ENCODE results near the gene TRIM39. TPM values are rescaled to one million over a fixed set of nuclear protein-coding genes. Genes with fewer than 3 reads are reported as not detected.

The TRIM39 gene
- total RNA-seq, 1 donor from 2014 or later: 13.7 TPM

DNA sequence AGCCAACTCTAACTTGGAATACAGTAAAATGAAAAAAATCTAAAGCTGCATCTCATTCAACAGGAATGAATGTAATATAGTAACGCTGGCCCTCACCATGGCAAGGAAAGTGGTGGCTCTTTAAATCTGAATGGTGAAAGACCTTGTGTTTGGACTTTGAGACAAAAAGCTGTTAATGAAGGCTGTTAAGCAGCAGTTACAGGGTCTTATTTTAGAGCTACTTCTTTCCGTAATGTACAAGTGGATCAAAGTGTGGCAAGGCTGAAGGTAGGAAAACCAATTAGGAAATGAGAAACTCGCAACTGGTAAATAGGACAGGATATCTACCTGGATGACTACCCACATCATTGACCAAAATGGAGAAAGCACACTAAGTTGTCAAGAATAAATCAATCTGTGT, 11.6 kb upstream of the TRIM39 start:
- Mint-ChIP-seq H3K4me3 (ENCODE audit: unreplicated experiment) (no peak overlapping the region), H3K4me1 (ENCODE audit: low read depth) (peaks cover 16% of the 10 kb centered on the region), H3K36me3 (ENCODE audit: low read depth) (peaks cover 10% of the 10 kb centered on the region), H3K9me3 (ENCODE audit: low read depth) (no peaks in the 10 kb centered on the region), H3K27me3 (ENCODE audit: low read depth) (no peaks in the 10 kb centered on the region), H3K27ac (ENCODE audit: unreplicated experiment) (no peak overlapping the region)
- TF ChIP-seq, protein P1, sequence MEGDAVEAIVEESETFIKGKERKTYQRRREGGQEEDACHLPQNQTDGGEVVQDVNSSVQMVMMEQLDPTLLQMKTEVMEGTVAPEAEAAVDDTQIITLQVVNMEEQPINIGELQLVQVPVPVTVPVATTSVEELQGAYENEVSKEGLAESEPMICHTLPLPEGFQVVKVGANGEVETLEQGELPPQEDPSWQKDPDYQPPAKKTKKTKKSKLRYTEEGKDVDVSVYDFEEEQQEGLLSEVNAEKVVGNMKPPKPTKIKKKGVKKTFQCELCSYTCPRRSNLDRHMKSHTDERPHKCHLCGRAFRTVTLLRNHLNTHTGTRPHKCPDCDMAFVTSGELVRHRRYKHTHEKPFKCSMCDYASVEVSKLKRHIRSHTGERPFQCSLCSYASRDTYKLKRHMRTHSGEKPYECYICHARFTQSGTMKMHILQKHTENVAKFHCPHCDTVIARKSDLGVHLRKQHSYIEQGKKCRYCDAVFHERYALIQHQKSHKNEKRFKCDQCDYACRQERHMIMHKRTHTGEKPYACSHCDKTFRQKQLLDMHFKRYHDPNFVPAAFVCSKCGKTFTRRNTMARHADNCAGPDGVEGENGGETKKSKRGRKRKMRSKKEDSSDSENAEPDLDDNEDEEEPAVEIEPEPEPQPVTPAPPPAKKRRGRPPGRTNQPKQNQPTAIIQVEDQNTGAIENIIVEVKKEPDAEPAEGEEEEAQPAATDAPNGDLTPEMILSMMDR (IDR thresholded peaks at IDR 0.05): no peak
- no peak for DNase-seq (ENCODE audit: low spot score)

DNA sequence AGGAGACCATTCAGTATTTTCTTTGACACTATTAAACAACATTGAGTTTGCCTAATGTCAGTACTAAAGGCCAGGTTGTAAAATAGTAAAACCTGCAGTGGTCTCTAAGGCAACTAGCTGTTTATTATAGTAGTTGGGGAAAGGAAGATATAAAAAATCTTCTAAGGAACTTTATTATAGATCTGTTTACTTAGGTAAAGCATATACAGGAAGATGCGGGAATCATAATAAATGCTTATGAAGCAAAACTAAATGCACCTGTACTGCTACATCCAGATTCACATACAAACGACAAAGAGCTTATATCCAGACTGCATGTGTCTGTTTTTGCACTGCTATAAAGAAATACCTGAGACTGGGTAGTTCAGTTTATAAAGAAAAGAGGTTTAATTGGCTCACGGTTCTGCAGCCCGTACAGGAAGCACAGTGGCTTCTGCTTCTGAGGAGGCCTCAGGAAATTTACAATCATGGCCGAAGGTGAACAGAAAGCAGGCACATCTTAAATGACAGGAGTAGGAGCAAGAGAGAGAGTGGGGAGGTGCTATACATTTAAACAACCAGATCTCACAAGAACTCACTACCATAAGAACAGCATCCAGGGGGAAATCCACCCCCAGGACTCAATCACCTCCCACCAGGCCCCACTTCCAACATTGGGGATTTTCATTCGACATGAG, 8.7 kb upstream of the TRIM39 start:
- TF ChIP-seq, protein P1 (IDR thresholded peaks at IDR 0.05): no peak
- no peak for DNase-seq (ENCODE audit: low spot score)
- Mint-ChIP-seq H3K36me3 (ENCODE audit: low read depth) (peaks cover 8% of the 10 kb centered on the region), H3K27ac (ENCODE audit: unreplicated experiment) (no peak overlapping the region), H3K4me3 (ENCODE audit: unreplicated experiment) (no peak overlapping the region), H3K4me1 (ENCODE audit: low read depth) (peaks cover 37% of the 10 kb centered on the region), H3K9me3 (ENCODE audit: low read depth) (no peaks in the 10 kb centered on the region), H3K27me3 (ENCODE audit: low read depth) (no peaks in the 10 kb centered on the region)

DNA sequence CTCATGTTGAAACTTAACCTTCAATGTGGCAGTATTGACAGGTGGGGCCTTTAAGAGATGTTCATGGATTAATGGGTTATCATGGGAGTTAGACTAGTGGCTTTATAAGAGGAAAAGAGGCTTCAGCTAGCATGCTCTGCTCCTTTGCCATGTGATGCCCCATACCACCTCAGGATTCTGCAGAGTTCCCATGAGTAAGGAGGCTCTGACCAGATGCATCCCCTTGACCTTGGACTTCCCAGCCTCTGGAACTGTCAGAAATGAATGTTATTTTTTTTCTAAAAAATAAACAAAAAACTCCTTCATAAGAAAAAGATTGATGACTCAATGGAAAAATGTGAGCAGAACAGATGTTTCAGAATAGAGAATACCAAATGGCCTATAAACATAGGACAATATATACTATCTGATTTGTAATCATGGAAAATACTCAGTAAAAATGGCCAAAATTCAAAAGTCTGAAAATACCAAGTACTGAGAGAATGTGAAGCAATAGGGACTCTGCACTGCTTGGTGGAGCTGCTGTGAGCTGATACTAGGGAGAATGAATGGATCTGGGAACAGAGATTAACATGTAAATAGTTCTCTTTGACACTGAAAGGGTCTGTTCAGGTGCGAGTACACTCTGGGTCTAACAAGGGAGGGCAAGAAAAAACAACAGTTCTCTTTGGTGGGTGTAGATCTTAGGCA, 7.4 kb upstream of the TRIM39 start:
- no peak for DNase-seq (ENCODE audit: low spot score)
- peak overlapping the region; percentile 37 for H3K27ac Mint-ChIP-seq (ENCODE audit: unreplicated experiment)
- H3K9me3 Mint-ChIP-seq (ENCODE audit: low read depth): no peaks in the 10 kb centered on the region
- TF ChIP-seq, protein P1 (IDR thresholded peaks at IDR 0.05): no peak
- no peaks in the 10 kb centered on the region for H3K36me3 Mint-ChIP-seq (ENCODE audit: low read depth)
- no peaks in the 10 kb centered on the region for H3K27me3 Mint-ChIP-seq (ENCODE audit: low read depth)
- H3K4me1 Mint-ChIP-seq (ENCODE audit: low read depth): peaks cover 49% of the 10 kb centered on the region
- no peak overlapping the region for H3K4me3 Mint-ChIP-seq (ENCODE audit: unreplicated experiment)

DNA sequence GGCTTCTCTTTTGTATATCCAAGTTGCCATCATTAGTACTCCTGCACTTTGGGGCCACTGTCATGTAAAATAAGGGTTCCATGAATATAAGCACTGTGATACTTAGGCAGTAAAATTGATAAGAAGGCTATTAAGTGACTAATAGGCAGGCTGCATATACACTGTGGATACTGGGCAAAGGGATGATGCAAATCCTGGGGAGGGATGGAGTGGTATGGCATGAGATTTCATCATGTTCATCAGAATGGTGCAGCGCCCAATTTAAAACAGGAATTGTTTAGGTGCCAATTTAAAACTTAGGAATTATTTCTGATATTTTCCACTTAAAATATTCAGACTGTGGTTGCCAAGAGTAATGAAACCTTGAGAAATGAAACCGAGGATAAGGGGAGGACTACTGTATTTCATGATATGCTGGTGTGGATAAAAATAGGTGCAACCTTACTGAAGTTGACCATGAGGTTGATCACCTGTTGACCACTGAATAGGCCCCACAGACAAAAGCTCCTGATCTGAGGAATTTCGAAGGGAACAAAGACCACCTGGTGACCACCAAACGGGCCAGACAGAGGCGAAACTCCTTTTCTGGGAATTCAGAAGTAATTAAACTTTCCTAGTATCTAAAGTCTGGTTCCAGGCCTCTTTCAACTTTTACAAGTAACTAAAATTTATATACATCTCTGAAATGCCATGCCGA, 4.9 kb upstream of the TRIM39 start:
- peaks cover 66% of the 10 kb centered on the region for H3K4me1 Mint-ChIP-seq (ENCODE audit: low read depth)
- no peaks in the 10 kb centered on the region for H3K9me3 Mint-ChIP-seq (ENCODE audit: low read depth)
- no peaks in the 10 kb centered on the region for H3K36me3 Mint-ChIP-seq (ENCODE audit: low read depth)
- no peaks in the 10 kb centered on the region for H3K27me3 Mint-ChIP-seq (ENCODE audit: low read depth)
- TF ChIP-seq, protein P1 (IDR thresholded peaks at IDR 0.05): no peak
- no peak for DNase-seq (ENCODE audit: low spot score)
- H3K4me3 Mint-ChIP-seq (ENCODE audit: unreplicated experiment): no peak overlapping the region
- peak overlapping the region; percentile 94 for H3K27ac Mint-ChIP-seq (ENCODE audit: unreplicated experiment)

Data from chondrocyte (in vitro differentiated cells).